ENCODE data around the gene GADD45A. TPM values are rescaled to one million over a fixed set of nuclear protein-coding genes. Genes with fewer than 3 reads are reported as not detected.
A peak's percentile ranks its signal among the peaks of the same experiment; 100 is the strongest.

GADD45A gene
- total and polyA plus RNA-seq, 9 of the 15 experiments (the other 6 are each of a cell fraction or from before 2014, with no cell fraction given): 21.3 to 156 (median 62.1) TPM

GRCh38 chr1:67686267-67687197 is 1.5 kb downstream of the GADD45A start (continued):
- TF ChIP-seq SAFB2 (IDR thresholded peaks at IDR 0.05; ENCODE audit: borderline replicate concordance, low read depth, low read length, severe bottlenecking) (no peak), MCM7 (IDR thresholded peaks at IDR 0.05) (no peak), ATF1 (CRISPR knock-in tag; IDR thresholded peaks at IDR 0.05) (no peak), ATF1 (tag; IDR thresholded peaks at IDR 0.05) (peak; percentile 80), TFAM (CRISPR knock-in tag; conservative IDR thresholded peaks at IDR 0.05) (no peak), NCOR1 (IDR thresholded peaks at IDR 0.05) (peak; percentile 93), CTBP1 (IDR thresholded peaks at IDR 0.05; ENCODE audit: borderline replicate concordance) (peak; percentile 97), CHCHD3 (CRISPR knock-in tag; IDR thresholded peaks at IDR 0.05) (no peak), BMI1 (IDR thresholded peaks at IDR 0.05; ENCODE audit: low read length) (no peak), SMARCE1 (IDR thresholded peaks at IDR 0.05) (peak; percentile 97), DEAF1 (CRISPR knock-in tag; IDR thresholded peaks at IDR 0.05) (0 out of 2 replicates have a peak, but pooled peaks have one; percentile 16), FOXP1 (CRISPR knock-in tag; IDR thresholded peaks at IDR 0.05) (no peak), TEAD1 (CRISPR knock-in tag; IDR thresholded peaks at IDR 0.05) (peak; percentile 88 to 91), PCBP2 (IDR thresholded peaks at IDR 0.05; ENCODE audit: low read depth, low read length, poor library complexity, severe bottlenecking) (no peak), ZNF655 (CRISPR knock-in tag; IDR thresholded peaks at IDR 0.05) (no peak), TSHZ1 (CRISPR knock-in tag; IDR thresholded peaks at IDR 0.05) (no peak), HNRNPL (IDR thresholded peaks at IDR 0.05; ENCODE audit: low read depth, low read length) (peak; percentile 8), ZSCAN32 (CRISPR knock-in tag; IDR thresholded peaks at IDR 0.05) (peak; percentile 29; the same call in 1 of the 2 replicates), ZNF699 (CRISPR knock-in tag; IDR thresholded peaks at IDR 0.05; ENCODE audit: insufficient replicate concordance) (no peak), DLX4 (CRISPR knock-in tag; IDR thresholded peaks at IDR 0.05) (no peak), NUFIP1 (IDR thresholded peaks at IDR 0.05; ENCODE audit: partially characterized antibody) (no peak), CREM (IDR thresholded peaks at IDR 0.05; ENCODE audit: low read depth) (peak; percentile 78), ZNF584 (CRISPR knock-in tag; IDR thresholded peaks at IDR 0.05; ENCODE audit: low read depth) (peak; percentile 70; the same call in 1 of the 2 replicates)
